Endothelial cell of umbilical vein (primary cell): Measurements from ENCODE around the gene MR1. TPM values are rescaled to one million over a fixed set of nuclear protein-coding genes. Genes with fewer than 3 reads are reported as not detected.

ENCODE experiments used
- BruUV-seq: library from RNA; stranded (reverse); fragments of 400-500 nt; replicated peaks from 2 replicates; lab custom pipeline; 2021; lab: Mats Ljungman, UMichigan
- CTCF ChIA-PET: fragments of 300-600, 350-600 bp; sonication (Branson Sonifier 250); formaldehyde crosslinking; loops from one replicate; lab custom pipeline; 2021; ENCODE audit warnings: antibody characterized with exemption, inconsistent platforms; lab: Charles Lee
- POLR2A ChIA-PET: fragments of 300-600, 350-600 bp; sonication (Branson Sonifier 250); formaldehyde crosslinking; loops from one replicate; lab custom pipeline; 2021; ENCODE audit warnings: antibody characterized with exemption, inconsistent platforms; lab: Charles Lee
- DNase-seq: peaks from one replicate; pipeline ENCODE4 v3.0.0-alpha.2; 2011; ENCODE audit warnings: low read depth, low spot score
- FAIRE-seq: peaks from 2 replicates; lab custom pipeline; 2011; peaks lifted over from hg19 to GRCh38; lab: Jason Lieb, UNC
- H2AFZ ChIP-seq: 2 replicates; pipeline ENCODE4 v1.6.0; 2012; ENCODE audit warnings: low read depth, low read length, control low read depth, inconsistent platforms
- H3K27ac ChIP-seq: 2 replicates; pipeline ENCODE4 v1.5.1; 2011; ENCODE audit warnings: low read depth, mild to moderate bottlenecking, control low read depth, low read length, moderate library complexity; ENCODE audit not compliant: insufficient read depth
- H3K27me3 ChIP-seq, 2 experiments: 2 replicates each; pipeline versions ENCODE4 v1.6.0 to v1.6.1; 2011; ENCODE audit warnings: low read length in 2 of 2, mixed read lengths in 1 of 2; ENCODE audit not compliant: control insufficient read depth in 2 of 2, insufficient read depth in 2 of 2
- H3K36me3 ChIP-seq, 2 experiments: 2 replicates in 1 of 2; 3 replicates in 1 of 2; pipeline ENCODE4 v1.5.1; 2011; ENCODE audit warnings: low read length in 2 of 2, mild to moderate bottlenecking in 1 of 2, moderate library complexity in 1 of 2; ENCODE audit not compliant: control insufficient read depth in 2 of 2, insufficient read depth in 2 of 2; ENCODE audit errors: extremely low read depth in 1 of 2
- H3K4me1 ChIP-seq: 3 replicates; pipeline ENCODE4 v1.5.1; 2011; ENCODE audit warnings: mild to moderate bottlenecking, low read length; ENCODE audit not compliant: control insufficient read depth, insufficient read depth; ENCODE audit errors: extremely low read depth
- H3K4me2 ChIP-seq: 2 replicates; pipeline ENCODE4 v1.6.1; 2011; ENCODE audit warnings: low read length, control low read depth, mixed read lengths; ENCODE audit not compliant: insufficient read depth
- H3K4me3 ChIP-seq, 3 experiments: fragments of 200-600 bp in 1 of 3; sonication (generic), shearing (Covaris generic) in 1 of 3; replicated peaks in 1 of 3; 2 replicates each; pipeline ENCODE4 v1.5.1; 2011 to 2016; ENCODE audit warnings: control low read depth in 3 of 3, low read length in 3 of 3, mild to moderate bottlenecking in 2 of 3, inconsistent platforms in 1 of 3, low read depth in 1 of 3, moderate library complexity in 1 of 3; ENCODE audit not compliant: insufficient read depth in 1 of 3
- H3K79me2 ChIP-seq: 2 replicates; pipeline ENCODE4 v1.6.0; 2012; ENCODE audit warnings: low read length, inconsistent platforms; ENCODE audit not compliant: control insufficient read depth, insufficient read depth
- H3K9ac ChIP-seq: replicated peaks from 2 replicates; pipeline ENCODE3; 2011; ENCODE audit warnings: low read length, control low read depth; ENCODE audit not compliant: insufficient read depth; ENCODE audit errors: extremely low read depth
- H3K9me1 ChIP-seq: replicated peaks from 3 replicates; pipeline ENCODE4 v1.6.0; 2011; ENCODE audit warnings: mild to moderate bottlenecking, low read length; ENCODE audit not compliant: control insufficient read depth, insufficient read depth; ENCODE audit errors: extremely low read depth
- H3K9me3 ChIP-seq: replicated peaks from 2 replicates; pipeline ENCODE4 v1.5.1; 2012; ENCODE audit warnings: low read length, inconsistent platforms; ENCODE audit not compliant: control insufficient read depth, insufficient read depth
- H4K20me1 ChIP-seq: replicated peaks from 2 replicates; pipeline ENCODE3; 2011; ENCODE audit warnings: mild to moderate bottlenecking, low read length; ENCODE audit not compliant: control insufficient read depth, insufficient read depth; ENCODE audit errors: extremely low read depth
- CTCF ChIP-seq, 2 donors: IDR thresholded peaks; 1 replicate in 1 of 2; 2 replicates in 1 of 2; pipeline ENCODE4 v1.5.1; 2011; ENCODE audit warnings: low read length in 2 of 2, mild to moderate bottlenecking in 2 of 2, moderate library complexity in 2 of 2, control low read depth in 1 of 2, inconsistent platforms in 1 of 2, low read depth in 1 of 2; ENCODE audit not compliant: insufficient read depth in 1 of 2; ENCODE audit errors: extremely low read depth in 1 of 2
- EZH2 ChIP-seq: IDR thresholded peaks from 2 replicates; pipeline ENCODE4 v1.6.1; 2012; ENCODE audit warnings: borderline replicate concordance, low read depth, mild to moderate bottlenecking, moderate library complexity, low read length, inconsistent platforms; ENCODE audit not compliant: severe bottlenecking
- GATA2 ChIP-seq: IDR thresholded peaks from 2 replicates; pipeline ENCODE4 v1.7.0; 2011; ENCODE audit warnings: low read depth, mild to moderate bottlenecking, moderate library complexity, mixed read lengths, low read length; ENCODE audit not compliant: insufficient read length, insufficient read depth
- JUN ChIP-seq: IDR thresholded peaks from 2 replicates; pipeline ENCODE4 v1.6.1; 2011; ENCODE audit warnings: borderline replicate concordance, low read depth; ENCODE audit not compliant: insufficient read length, insufficient read depth
- MAX ChIP-seq: IDR thresholded peaks from 2 replicates; pipeline ENCODE4 v1.6.1; 2011; ENCODE audit not compliant: insufficient read depth, insufficient read length
- MYC ChIP-seq: IDR thresholded peaks from one replicate; pipeline ENCODE4 v1.6.1; 2011; ENCODE audit warnings: mild to moderate bottlenecking, low read depth, low read length
- dilution Hi-C: fragments of 300-500 bp; cut with MboI; formaldehyde crosslinking; loops from one replicate; pipeline ENCODE4 v1.15.0; 2019; ENCODE audit warnings: low sequenced_read_pairs; ENCODE audit not compliant: extremely low pct_ligation_motif_present
- intact Hi-C: fragments of 100-400 bp; cut with micrococcal nuclease; formaldehyde crosslinking; loops from one replicate; pipeline ENCODE4 v1.10.0; 2022
- polyA plus RNA-seq, 4 experiments: library from polyadenylated mRNA; depleted of rRNA in 3 of 4; stranded (reverse) in 3 of 4; unstranded in 1 of 4; fragments of >200 nt; gene quantifications; 2 replicates each; pipeline versions ENCODE4 v1.2.1 to v1.2.3, GENCODE V29; 2011 to 2012; ENCODE audit warnings: missing spikeins in 1 of 4
- total RNA-seq: library from RNA; stranded (reverse); gene quantifications from 2 replicates; pipeline ENCODE4 v1.2.3, GENCODE V29; 2021

Gene MR1
- total and polyA plus RNA-seq, 2 donors (not counting 3 experiments of a cell fraction or from before 2014, with no cell fraction given) = 1.3 to 2.5 TPM

DNA sequence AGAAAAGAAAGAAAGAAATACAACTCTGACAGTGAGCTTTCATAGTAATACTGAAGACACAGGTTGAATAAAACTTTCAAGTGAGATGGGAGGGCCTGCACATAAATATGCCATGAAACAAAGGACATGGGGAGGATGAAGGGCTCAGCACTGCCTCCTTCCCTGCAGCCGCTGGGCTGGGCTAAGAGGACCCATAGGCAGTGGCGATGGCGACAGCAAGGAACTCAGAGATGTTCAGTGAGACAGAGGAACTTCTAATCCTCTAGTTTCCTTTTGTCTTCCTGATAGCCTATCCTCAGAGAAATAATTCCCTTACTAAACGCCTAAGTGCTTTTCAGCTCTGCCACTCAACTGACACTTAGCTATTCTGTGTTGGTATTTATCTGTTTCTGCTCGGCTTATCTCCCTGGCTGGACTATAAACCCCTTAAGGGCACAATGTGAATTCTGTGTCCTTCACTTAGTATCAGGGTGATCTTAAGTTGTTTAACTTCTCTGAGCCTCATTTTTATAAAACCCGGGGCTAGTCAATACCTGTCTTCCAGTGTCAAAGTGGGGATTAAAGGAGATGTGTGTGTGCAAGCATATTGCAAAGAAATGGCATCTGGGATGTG is 30.3 kb downstream of the MR1 start:
- no peak overlapping the region for H2AFZ ChIP-seq
- H3K79me2 ChIP-seq = no peaks in the 10 kb centered on the region
- no peak overlapping the region for H3K4me3 ChIP-seq
- peaks cover 2 to 8% of the 10 kb centered on the region in 2 experiments for H3K27me3 ChIP-seq
- no peaks in the 10 kb centered on the region for H4K20me1 ChIP-seq
- H3K9me3 ChIP-seq = no peaks in the 10 kb centered on the region
- DNase-seq (no peak), FAIRE-seq (no peak)
- no peaks in the 10 kb centered on the region for H3K4me1 ChIP-seq
- H3K36me3 ChIP-seq = no peaks in the 10 kb centered on the region
- POLR2A ChIA-PET = no interaction called here
- H3K4me2 ChIP-seq = no peak overlapping the region
- dilution Hi-C loops (no loop called here), intact Hi-C loops (no loop called here)
- H3K27ac ChIP-seq = no peak overlapping the region
- H3K9me1 ChIP-seq = no peaks in the 10 kb centered on the region
- BruUV-seq = no TSS peak
- CTCF ChIA-PET = interaction anchor here (1.0 to 1.8 kb wide), 3 partner anchors 9 to 80 kb away, joined by 3 to 7 read pairs (median 3); no protein-coding TSS in a partner anchor
- TF ChIP-seq MAX (no peak), GATA2 (no peak), MYC (no peak), JUN (no peak), CTCF (IDR thresholded peaks at IDR 0.05; ENCODE audit: extremely low read depth in 1 of 2, insufficient read depth in 1 of 2, low read depth in 1 of 2, low read length in 2 of 2) (no peak), EZH2 (no peak)
- H3K9ac ChIP-seq = no peak overlapping the region
